T-helper 17 cell (primary cell): Measurements from ENCODE around the gene CEPT1. TPM values are rescaled to one million over a fixed set of nuclear protein-coding genes. Genes with fewer than 3 reads are reported as not detected.

Experiments used
- ATAC-seq: fragments of 150-1000 bp; cut with Tn5 transposase; 2 replicates; pipeline ENCODE4 v1.10.0; 2021; ENCODE audit warnings: mild to moderate bottlenecking, moderate library complexity
- DNase-seq, 3 donors: peaks; one replicate each; pipeline versions ENCODE4 v3.0.0 to v3.0.0-alpha.2; 2020 to 2021
- H3K9me3 ChIP-seq: one replicate; pipeline ENCODE4 v1.7.0; 2013; ENCODE audit warnings: low read length, mild to moderate bottlenecking; ENCODE audit not compliant: control insufficient read depth, poor library complexity, severe bottlenecking
- H3K27ac Mint-ChIP-seq: one replicate; pipeline ENCODE4 v1.8.0; 2022; ENCODE audit warnings: mild to moderate bottlenecking, moderate library complexity, mixed read lengths
- H3K27me3 Mint-ChIP-seq: one replicate; pipeline ENCODE4 v1.8.0; 2022; ENCODE audit warnings: mixed read lengths
- H3K36me3 Mint-ChIP-seq: one replicate; pipeline ENCODE4 v1.8.0; 2022; ENCODE audit warnings: low read depth, mixed read lengths
- H3K4me1 Mint-ChIP-seq: one replicate; pipeline ENCODE4 v1.8.0; 2022; ENCODE audit warnings: mild to moderate bottlenecking, mixed read lengths
- H3K4me3 Mint-ChIP-seq: one replicate; pipeline ENCODE4 v1.8.0; 2022; ENCODE audit warnings: mild to moderate bottlenecking, moderate library complexity, mixed read lengths
- total RNA-seq, 4 donors: library from RNA in 2 of 4; stranded (reverse) in 2 of 4; gene quantifications; one replicate each; pipeline ENCODE4 v1.2.3 and lab custom pipeline; 2022 to 2026

CEPT1 gene
- total RNA-seq, 2 donors from 2014 or later = 24.5 TPM

DNA sequence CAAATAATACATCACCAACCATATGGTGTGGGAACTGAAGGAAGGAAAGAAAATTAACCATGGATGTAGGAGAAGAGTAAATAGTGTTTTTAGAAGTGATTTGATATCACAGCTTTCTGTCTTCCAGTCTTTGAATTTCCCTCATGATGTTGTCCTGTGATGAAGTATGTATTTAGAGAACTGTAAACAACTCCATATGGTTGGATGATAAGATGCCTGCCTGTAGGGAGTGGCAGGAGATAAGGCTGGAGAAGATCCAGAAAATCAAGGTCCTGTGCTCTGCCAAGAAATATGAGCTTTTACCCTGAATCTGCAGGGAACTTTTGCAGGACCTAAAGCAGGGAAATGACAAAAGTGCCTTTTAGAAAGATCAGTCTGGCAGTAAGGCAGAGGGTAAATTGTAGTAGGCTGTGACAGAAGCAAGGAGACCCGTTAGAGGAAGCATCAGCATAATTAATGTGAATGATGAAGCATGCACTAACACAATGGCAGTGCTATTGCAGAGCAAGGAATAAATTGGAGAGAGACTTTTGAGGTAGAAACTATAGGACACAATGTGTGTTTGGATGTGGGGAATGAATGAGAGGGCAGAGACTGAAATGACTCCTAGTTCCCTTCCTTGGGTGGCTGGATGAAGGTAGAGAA lies 21.9 kb downstream of the CEPT1 start:
- no peaks in the 10 kb centered on the region for H3K9me3 ChIP-seq
- Mint-ChIP-seq H3K27ac (peak overlapping the region; percentile 89), H3K36me3 (peaks cover 12% of the 10 kb centered on the region), H3K27me3 (no peaks in the 10 kb centered on the region), H3K4me3 (no peak overlapping the region), H3K4me1 (peaks cover 20% of the 10 kb centered on the region)
- DNase-seq (no peak), ATAC-seq (no peak)

DNA sequence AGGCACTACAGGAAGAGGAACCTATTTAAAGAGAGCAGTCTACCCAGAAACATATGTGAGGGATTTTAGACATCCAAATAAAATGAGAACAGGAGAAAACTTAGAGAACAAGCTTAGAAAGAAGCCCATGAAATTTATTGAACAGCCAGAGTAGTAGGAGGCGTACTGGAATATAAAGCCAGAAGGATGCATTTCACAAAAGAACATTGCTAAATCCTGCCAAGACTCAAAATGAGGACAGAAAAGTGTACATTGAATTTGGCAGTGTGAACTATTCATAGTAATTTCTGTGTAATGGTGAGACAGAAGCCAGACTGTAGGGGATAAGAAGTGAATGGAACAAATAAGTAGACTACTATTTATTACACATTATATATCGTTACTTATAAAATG lies 22.5 kb downstream of the CEPT1 start:
- Mint-ChIP-seq H3K27me3 (no peaks in the 10 kb centered on the region), H3K4me1 (peaks cover 20% of the 10 kb centered on the region), H3K36me3 (peaks cover 12% of the 10 kb centered on the region), H3K4me3 (no peak overlapping the region), H3K27ac (peak overlapping the region; percentile 89)
- ATAC-seq (no peak), DNase-seq (no peak)
- no peaks in the 10 kb centered on the region for H3K9me3 ChIP-seq

- Mint-ChIP-seq H3K4me1 (peaks cover 20% of the 10 kb centered on the region), H3K27me3 (no peaks in the 10 kb centered on the region), H3K36me3 (peaks cover 12% of the 10 kb centered on the region), H3K27ac (no peak overlapping the region), H3K4me3 (no peak overlapping the region)
- DNase-seq (no peak), ATAC-seq (no peak)
- no peaks in the 10 kb centered on the region for H3K9me3 ChIP-seq
Measured at GRCh38 chr1:111163363-111163762, 23.3 kb downstream of the CEPT1 start.

GRCh38 chr1:111164151-111164550 lies 24.1 kb downstream of the CEPT1 start:
- ATAC-seq = no peak
- Mint-ChIP-seq H3K4me3 (no peak overlapping the region), H3K4me1 (peaks cover 20% of the 10 kb centered on the region), H3K27me3 (no peaks in the 10 kb centered on the region), H3K27ac (no peak overlapping the region), H3K36me3 (peaks cover 12% of the 10 kb centered on the region)
- H3K9me3 ChIP-seq = no peaks in the 10 kb centered on the region
- no peak for DNase-seq

GRCh38 chr1:111172463-111172862 lies 32.4 kb downstream of the CEPT1 start:
- Mint-ChIP-seq H3K4me3 (no peak overlapping the region), H3K27me3 (no peaks in the 10 kb centered on the region), H3K27ac (peak overlapping the region; percentile 43), H3K4me1 (peaks cover 14% of the 10 kb centered on the region), H3K36me3 (peaks cover 3% of the 10 kb centered on the region)
- ATAC-seq (no peak), DNase-seq (no peak)
- H3K9me3 ChIP-seq = no peaks in the 10 kb centered on the region

- DNase-seq = no peak
- Mint-ChIP-seq H3K27me3 (no peaks in the 10 kb centered on the region), H3K36me3 (peaks cover 3% of the 10 kb centered on the region), H3K27ac (no peak overlapping the region), H3K4me3 (no peak overlapping the region), H3K4me1 (peaks cover 14% of the 10 kb centered on the region)
- H3K9me3 ChIP-seq = no peaks in the 10 kb centered on the region
- ATAC-seq = no peak
Measured at GRCh38 chr1:111174070-111174469, 34.0 kb downstream of the CEPT1 start.

GRCh38 chr1:111175349-111175748 lies 35.3 kb downstream of the CEPT1 start:
- Mint-ChIP-seq H3K4me3 (no peak overlapping the region), H3K36me3 (peaks cover 3% of the 10 kb centered on the region), H3K27ac (peak overlapping the region; percentile 34), H3K4me1 (peaks cover 26% of the 10 kb centered on the region), H3K27me3 (no peaks in the 10 kb centered on the region)
- no peak for ATAC-seq
- DNase-seq = no peak
- H3K9me3 ChIP-seq = no peaks in the 10 kb centered on the region

- ATAC-seq (no peak), DNase-seq (no peak)
- Mint-ChIP-seq H3K27ac (no peak overlapping the region), H3K36me3 (peaks cover 3% of the 10 kb centered on the region), H3K27me3 (no peaks in the 10 kb centered on the region), H3K4me1 (peaks cover 29% of the 10 kb centered on the region), H3K4me3 (no peak overlapping the region)
- no peaks in the 10 kb centered on the region for H3K9me3 ChIP-seq
Measured at GRCh38 chr1:111176678-111177077, 36.7 kb downstream of the CEPT1 start.

DNA sequence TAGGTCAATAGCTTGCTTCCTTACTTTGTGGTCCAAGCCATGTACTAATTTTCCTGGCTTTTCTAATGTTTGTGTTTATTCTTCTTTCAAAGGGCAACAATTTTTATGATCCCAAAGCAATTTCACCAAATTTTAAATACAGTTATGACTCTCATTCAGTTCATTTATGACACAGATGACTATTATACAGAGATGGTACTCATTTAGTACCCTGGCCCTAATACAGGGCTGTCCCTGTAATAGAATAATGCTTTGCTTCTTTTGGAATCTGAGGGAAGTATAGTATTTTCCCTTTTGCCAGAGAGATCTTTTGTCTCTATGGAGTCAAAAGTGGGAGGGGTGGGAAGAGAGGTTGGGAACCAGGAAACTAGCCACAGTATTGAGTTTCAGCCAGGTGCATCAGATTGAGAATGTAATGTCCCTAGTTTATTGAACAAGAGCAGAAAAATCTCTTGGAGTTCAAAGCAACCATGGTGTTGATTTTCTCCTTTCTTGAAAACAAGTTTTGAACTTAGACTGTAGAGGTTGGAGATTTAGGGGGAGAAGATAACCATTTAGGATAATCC lies 40.0 kb downstream of the CEPT1 start:
- no peak for ATAC-seq
- peaks cover 34% of the 10 kb centered on the region for H3K4me1 Mint-ChIP-seq
- DNase-seq = no peak
- no peaks in the 10 kb centered on the region for H3K9me3 ChIP-seq
- no peaks in the 10 kb centered on the region for H3K27me3 Mint-ChIP-seq
- H3K4me3 Mint-ChIP-seq = no peak overlapping the region
- H3K27ac Mint-ChIP-seq = peak overlapping the region; percentile 59
- H3K36me3 Mint-ChIP-seq = no peaks in the 10 kb centered on the region

DNA sequence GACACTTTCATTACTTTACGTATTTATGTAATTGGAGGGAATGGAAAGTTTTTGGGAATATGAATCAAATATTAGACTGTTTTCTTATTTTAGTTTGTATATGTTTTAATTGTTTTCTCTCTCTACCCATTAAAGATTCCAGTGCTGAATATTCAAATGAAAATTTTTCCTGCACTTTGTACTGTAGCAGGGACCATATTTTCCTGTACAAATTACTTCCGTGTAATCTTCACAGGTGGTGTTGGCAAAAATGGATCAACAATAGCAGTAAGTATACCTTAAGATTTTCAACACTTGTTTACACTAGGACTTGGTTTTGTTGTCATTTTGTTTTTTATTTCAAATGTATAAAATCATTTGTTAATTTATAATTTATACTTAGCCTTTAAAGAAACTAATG lies 42.0 kb downstream of the CEPT1 start:
- H3K27me3 Mint-ChIP-seq = no peaks in the 10 kb centered on the region
- peaks cover 4% of the 10 kb centered on the region for H3K36me3 Mint-ChIP-seq
- no peaks in the 10 kb centered on the region for H3K9me3 ChIP-seq
- DNase-seq (no peak), ATAC-seq (no peak)
- no peak overlapping the region for H3K4me3 Mint-ChIP-seq
- peaks cover 41% of the 10 kb centered on the region for H3K4me1 Mint-ChIP-seq
- peak overlapping the region; percentile 77 for H3K27ac Mint-ChIP-seq

DNA sequence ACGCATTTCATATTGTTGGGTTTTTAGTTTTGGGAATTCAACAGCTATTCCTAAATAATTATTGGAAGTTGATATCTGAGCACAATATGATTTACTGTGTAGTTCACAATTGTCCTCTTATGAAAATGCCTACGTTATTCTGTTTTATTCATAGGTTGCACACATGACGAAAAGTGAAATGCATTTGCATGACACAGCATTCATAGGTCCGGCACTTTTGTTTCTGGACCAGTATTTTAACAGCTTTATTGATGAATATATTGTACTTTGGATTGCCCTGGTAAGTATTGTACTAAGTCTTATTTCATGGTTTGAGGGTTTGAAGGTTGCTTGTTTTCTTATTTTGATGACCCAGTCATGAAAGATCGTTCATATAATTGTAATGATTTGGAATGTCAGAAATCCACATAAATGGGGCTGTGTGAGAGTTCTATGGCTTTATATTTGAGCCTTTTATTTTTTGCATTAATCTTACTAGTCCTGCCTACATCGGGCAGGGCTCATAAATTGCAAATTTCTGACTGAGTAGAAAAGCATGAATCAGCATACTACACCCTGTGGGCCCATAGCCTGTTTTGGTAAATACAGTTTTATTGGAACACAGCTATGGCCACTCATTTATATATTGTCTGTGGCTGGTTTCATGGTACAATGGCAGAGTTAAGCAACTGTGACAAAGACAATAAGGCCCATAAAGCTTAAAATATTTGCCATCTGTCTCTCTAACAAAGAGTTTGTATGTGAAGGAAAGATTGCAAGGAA lies 43.5 kb downstream of the CEPT1 start:
- DNase-seq = no peak
- H3K27me3 Mint-ChIP-seq = no peaks in the 10 kb centered on the region
- H3K4me3 Mint-ChIP-seq = no peak overlapping the region
- no peaks in the 10 kb centered on the region for H3K9me3 ChIP-seq
- ATAC-seq = no peak
- H3K4me1 Mint-ChIP-seq = peaks cover 48% of the 10 kb centered on the region
- peaks cover 4% of the 10 kb centered on the region for H3K36me3 Mint-ChIP-seq
- peak overlapping the region; percentile 77 for H3K27ac Mint-ChIP-seq

DNA sequence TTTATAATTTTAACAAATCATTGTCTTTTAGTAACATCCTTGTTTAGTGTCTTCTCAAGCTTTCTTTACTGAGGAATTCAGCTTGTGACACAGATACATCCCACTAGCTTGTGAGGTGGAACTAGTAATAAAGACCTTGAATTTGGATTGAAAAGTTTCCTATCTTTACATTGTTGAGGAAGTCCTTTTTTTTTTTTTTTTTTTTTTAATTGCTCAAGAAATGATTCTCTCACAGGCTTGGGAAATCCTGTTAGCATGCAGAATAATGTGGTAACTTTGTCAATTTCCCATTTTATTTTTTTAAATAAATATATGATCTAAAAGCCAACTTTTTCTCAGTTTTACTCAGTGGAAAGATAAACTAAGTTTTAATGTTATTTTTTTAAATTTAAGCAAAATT lies 44.6 kb downstream of the CEPT1 start:
- no peaks in the 10 kb centered on the region for H3K9me3 ChIP-seq
- no peak for DNase-seq
- Mint-ChIP-seq H3K4me1 (peaks cover 53% of the 10 kb centered on the region), H3K4me3 (no peak overlapping the region), H3K36me3 (peaks cover 7% of the 10 kb centered on the region), H3K27me3 (no peaks in the 10 kb centered on the region), H3K27ac (peak overlapping the region; percentile 16)
- ATAC-seq = no peak

DNA sequence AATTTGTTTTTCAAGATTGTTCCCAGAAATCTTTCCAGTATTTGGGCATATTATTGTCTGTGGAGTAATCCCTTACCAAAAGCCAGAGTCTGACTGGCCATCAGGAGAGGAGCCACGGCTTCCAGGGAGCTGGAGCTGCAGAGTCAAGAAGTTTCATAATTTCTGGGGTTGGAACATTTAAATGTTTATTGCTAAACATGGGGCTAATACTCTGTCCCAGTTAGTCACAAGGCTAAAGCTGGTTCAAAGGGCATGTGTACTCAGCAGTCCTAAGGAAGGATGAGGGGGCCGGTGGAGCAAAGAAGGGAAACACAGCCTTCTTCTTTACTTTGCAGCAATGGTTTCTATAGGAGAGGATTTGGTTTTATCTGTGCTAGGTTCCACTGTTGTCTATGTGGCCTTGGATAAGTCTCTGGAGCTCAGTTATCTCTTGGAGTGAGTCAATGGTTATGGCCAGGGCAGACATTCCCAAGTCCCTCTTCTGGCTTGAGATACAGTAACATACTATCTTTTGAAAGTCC lies 51.0 kb downstream of the CEPT1 start:
- ATAC-seq (no peak), DNase-seq (no peak)
- H3K27me3 Mint-ChIP-seq = no peaks in the 10 kb centered on the region
- H3K27ac Mint-ChIP-seq = peak overlapping the region; percentile 91
- no peaks in the 10 kb centered on the region for H3K9me3 ChIP-seq
- peaks cover 22% of the 10 kb centered on the region for H3K36me3 Mint-ChIP-seq
- no peak overlapping the region for H3K4me3 Mint-ChIP-seq
- H3K4me1 Mint-ChIP-seq = peaks cover 80% of the 10 kb centered on the region
